Keratinocyte (primary cell): ENCODE data around the gene NSMCE1. TPM values are rescaled to one million over a fixed set of nuclear protein-coding genes. Genes with fewer than 3 reads are reported as not detected.

Experiments used
- DNase-seq: peaks from one replicate; pipeline ENCODE4 v3.0.0-alpha.2; 2011; ENCODE audit warnings: low read depth, missing footprints, low spot score
- FAIRE-seq: peaks from 2 replicates; lab custom pipeline; 2011; peaks lifted over from hg19 to GRCh38; lab: Jason Lieb, UNC
- H2AFZ ChIP-seq: 2 replicates; pipeline ENCODE4 v1.6.0; 2012; ENCODE audit warnings: low read length, control low read depth, inconsistent platforms; ENCODE audit not compliant: control insufficient read depth
- H3K27ac ChIP-seq: 2 replicates; pipeline ENCODE4 v1.5.1; 2011; ENCODE audit warnings: low read length; ENCODE audit not compliant: control insufficient read depth, insufficient read depth
- H3K27me3 ChIP-seq: 3 replicates; pipeline ENCODE4 v1.6.0; 2011; ENCODE audit warnings: low read length; ENCODE audit not compliant: control insufficient read depth, insufficient read depth; ENCODE audit errors: extremely low read depth
- H3K36me3 ChIP-seq, 2 experiments: 2 replicates in 1 of 2; 3 replicates in 1 of 2; pipeline ENCODE4 v1.5.1; 2011; ENCODE audit warnings: low read length in 2 of 2, mild to moderate bottlenecking in 1 of 2; ENCODE audit not compliant: control insufficient read depth in 2 of 2, insufficient read depth in 2 of 2; ENCODE audit errors: extremely low read depth in 1 of 2
- H3K4me1 ChIP-seq: 3 replicates; pipeline ENCODE4 v1.5.1; 2011; ENCODE audit warnings: low read length; ENCODE audit not compliant: control insufficient read depth, insufficient read depth; ENCODE audit errors: extremely low read depth
- H3K4me2 ChIP-seq: 3 replicates; pipeline ENCODE4 v1.6.0; 2011; ENCODE audit warnings: low read depth, low read length; ENCODE audit not compliant: control insufficient read depth, insufficient read depth; ENCODE audit errors: extremely low read depth
- H3K4me3 ChIP-seq, 3 experiments: fragments of 200-600 bp in 1 of 3; sonication (generic) in 1 of 3; 2 replicates in 2 of 3; 3 replicates in 1 of 3; pipeline ENCODE4 v1.5.1; 2011 to 2016; ENCODE audit warnings: low read length in 3 of 3, mild to moderate bottlenecking in 3 of 3, control low read depth in 2 of 3, inconsistent platforms in 1 of 3, low read depth in 1 of 3, mixed read lengths in 1 of 3, mixed run types in 1 of 3, moderate library complexity in 1 of 3; ENCODE audit not compliant: control insufficient read depth in 2 of 3, insufficient read depth in 2 of 3; ENCODE audit errors: extremely low read depth in 1 of 3
- H3K79me2 ChIP-seq: 2 replicates; pipeline ENCODE4 v1.6.0; 2012; ENCODE audit warnings: low read length; ENCODE audit not compliant: control insufficient read depth, insufficient read depth
- H3K9ac ChIP-seq: 3 replicates; pipeline ENCODE4 v1.6.0; 2011; ENCODE audit warnings: low read length; ENCODE audit not compliant: control insufficient read depth, insufficient read depth; ENCODE audit errors: extremely low read depth
- H3K9me1 ChIP-seq: 3 replicates; pipeline ENCODE4 v1.6.0; 2011; ENCODE audit warnings: low read length; ENCODE audit not compliant: control insufficient read depth, insufficient read depth; ENCODE audit errors: extremely low read depth
- H3K9me3 ChIP-seq: 2 replicates; pipeline ENCODE4 v1.5.1; 2012; ENCODE audit warnings: low read depth, low read length; ENCODE audit not compliant: control insufficient read depth
- H4K20me1 ChIP-seq: 3 replicates; pipeline ENCODE4 v1.6.0; 2011; ENCODE audit warnings: low read length; ENCODE audit not compliant: control insufficient read depth, insufficient read depth; ENCODE audit errors: extremely low read depth
- EZH2 ChIP-seq: IDR thresholded peaks from one replicate; pipeline ENCODE4 v1.6.1; 2012; ENCODE audit warnings: inconsistent platforms, mild to moderate bottlenecking, low read length, moderate library complexity
- dilution Hi-C: fragments of 300-500 bp; cut with MboI; formaldehyde crosslinking; loops from one replicate; pipeline ENCODE4 v1.7.0; 2020; ENCODE audit warnings: low sequenced_read_pairs; ENCODE audit not compliant: extremely low pct_ligation_motif_present
- polyA plus RNA-seq, 5 experiments: library from polyadenylated mRNA; depleted of rRNA in 3 of 5; stranded (reverse) in 3 of 5; stranded (forward) in 1 of 5; unstranded in 1 of 5; fragments of >200 nt; gene quantifications; 1 replicate in 1 of 5; 2 replicates in 3 of 5; 3 replicates in 1 of 5; pipeline versions ENCODE4 v1.2.1 to v1.2.3, GENCODE V29; 2011 to 2012; ENCODE audit warnings: missing spikeins in 2 of 5, low read depth in 1 of 5, low replicate concordance in 1 of 5
- TF ChIP-seq, protein P1 (sequence below), 3 experiments: IDR thresholded peaks in 1 of 3; conservative IDR thresholded peaks in 1 of 3; optimal IDR thresholded peaks in 1 of 3; 2 replicates in 2 of 3; 3 replicates in 1 of 3; pipeline versions ENCODE3 to v1.5.1; 2011; ENCODE audit warnings: low read length in 3 of 3, mild to moderate bottlenecking in 3 of 3, moderate library complexity in 2 of 3, control low read depth in 1 of 3, inconsistent platforms in 1 of 3; ENCODE audit not compliant: insufficient read depth in 2 of 3; ENCODE audit errors: extremely low read depth in 1 of 3

Gene NSMCE1
- polyA plus RNA-seq, 1 donor (not counting 4 experiments of a cell fraction or from before 2014, with no cell fraction given), result 55.9 TPM

DNA sequence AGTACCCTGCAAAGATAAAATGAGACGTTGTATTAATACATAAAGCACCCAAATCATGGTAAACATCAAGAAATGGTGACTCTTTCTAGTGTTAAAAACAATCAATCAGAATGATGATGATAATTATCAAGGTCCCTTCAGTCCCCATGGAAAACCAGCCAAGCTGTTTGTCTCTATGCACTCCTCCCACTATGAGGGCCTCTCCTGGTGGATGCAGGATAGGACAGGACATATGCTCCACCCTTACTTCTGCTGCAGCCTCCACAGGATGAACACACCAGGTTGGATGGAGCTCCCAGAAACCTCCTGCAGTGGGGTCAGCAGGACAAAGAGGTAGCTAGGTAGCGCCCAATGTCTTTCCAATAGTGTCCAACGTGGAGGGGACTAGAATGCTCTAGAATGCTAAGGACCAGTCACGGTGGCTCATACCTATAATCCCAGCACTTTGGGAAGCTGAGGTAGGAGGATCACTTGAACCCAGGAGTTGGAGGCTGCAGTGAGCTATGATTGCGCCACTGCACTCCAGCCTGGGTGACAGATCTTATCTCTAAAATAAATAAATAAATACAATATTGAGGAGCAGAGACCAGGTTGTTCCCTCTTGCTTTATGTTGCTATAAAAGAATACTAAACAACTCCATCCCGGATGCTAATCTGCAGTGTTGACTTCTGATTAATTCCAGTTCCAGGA lies 75.1 kb downstream of the NSMCE1 start:
- H3K4me1 ChIP-seq, result peaks cover 12% of the 10 kb centered on the region
- no peak overlapping the region for H3K4me2 ChIP-seq
- no peak overlapping the region for H3K4me3 ChIP-seq
- H3K79me2 ChIP-seq, result no peaks in the 10 kb centered on the region
- H3K27ac ChIP-seq, result no peak overlapping the region
- no peak for DNase-seq
- no peaks in the 10 kb centered on the region for H3K36me3 ChIP-seq
- no peaks in the 10 kb centered on the region for H3K27me3 ChIP-seq
- no peaks in the 10 kb centered on the region for H3K9me3 ChIP-seq
- no peak overlapping the region for H3K9ac ChIP-seq
- no peaks in the 10 kb centered on the region for H3K9me1 ChIP-seq
- dilution Hi-C loops, result no loop called here
- no peak for FAIRE-seq
- TF ChIP-seq EZH2, result no peak
- TF ChIP-seq, protein P1, sequence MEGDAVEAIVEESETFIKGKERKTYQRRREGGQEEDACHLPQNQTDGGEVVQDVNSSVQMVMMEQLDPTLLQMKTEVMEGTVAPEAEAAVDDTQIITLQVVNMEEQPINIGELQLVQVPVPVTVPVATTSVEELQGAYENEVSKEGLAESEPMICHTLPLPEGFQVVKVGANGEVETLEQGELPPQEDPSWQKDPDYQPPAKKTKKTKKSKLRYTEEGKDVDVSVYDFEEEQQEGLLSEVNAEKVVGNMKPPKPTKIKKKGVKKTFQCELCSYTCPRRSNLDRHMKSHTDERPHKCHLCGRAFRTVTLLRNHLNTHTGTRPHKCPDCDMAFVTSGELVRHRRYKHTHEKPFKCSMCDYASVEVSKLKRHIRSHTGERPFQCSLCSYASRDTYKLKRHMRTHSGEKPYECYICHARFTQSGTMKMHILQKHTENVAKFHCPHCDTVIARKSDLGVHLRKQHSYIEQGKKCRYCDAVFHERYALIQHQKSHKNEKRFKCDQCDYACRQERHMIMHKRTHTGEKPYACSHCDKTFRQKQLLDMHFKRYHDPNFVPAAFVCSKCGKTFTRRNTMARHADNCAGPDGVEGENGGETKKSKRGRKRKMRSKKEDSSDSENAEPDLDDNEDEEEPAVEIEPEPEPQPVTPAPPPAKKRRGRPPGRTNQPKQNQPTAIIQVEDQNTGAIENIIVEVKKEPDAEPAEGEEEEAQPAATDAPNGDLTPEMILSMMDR (optimal IDR thresholded peaks at IDR 0.05 in 1 of 3, IDR thresholded peaks at IDR 0.05 in 1 of 3, conservative IDR thresholded peaks at IDR 0.05 in 1 of 3; ENCODE audit: extremely low read depth in 1 of 3, insufficient read depth in 2 of 3, low read length in 3 of 3), result peak in 2 of 3 experiments; percentile 12 to 40
- H4K20me1 ChIP-seq, result no peaks in the 10 kb centered on the region
- H2AFZ ChIP-seq, result no peak overlapping the region

DNA sequence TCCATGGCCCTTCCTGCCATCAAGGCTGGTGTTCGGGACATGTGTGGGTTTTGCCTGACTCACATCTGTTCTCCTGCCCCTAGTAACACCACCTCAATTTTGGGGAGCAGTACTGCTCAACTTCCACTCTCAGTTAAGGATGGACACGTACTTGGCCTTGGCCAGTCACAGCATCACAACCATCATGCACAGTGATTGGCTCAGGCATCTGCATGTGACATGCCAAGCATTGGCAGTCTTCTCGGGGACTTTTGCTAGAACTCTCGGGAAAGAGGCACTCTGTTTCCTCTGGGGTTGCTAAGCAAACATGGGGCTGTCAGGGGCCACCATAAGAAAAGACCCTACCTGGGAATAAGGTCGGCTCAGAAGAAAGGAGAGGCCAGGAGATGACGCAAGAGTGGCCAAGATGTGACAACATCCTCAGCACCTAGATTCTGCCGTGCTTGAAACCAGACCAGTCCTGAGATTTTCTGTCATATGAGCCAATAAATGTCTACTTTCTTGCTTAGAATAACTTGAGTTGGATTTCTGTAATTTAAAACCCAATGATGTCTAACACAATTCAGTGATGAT lies 77.1 kb downstream of the NSMCE1 start:
- Histone ChIP-seq H3K9ac (no peak overlapping the region), H3K4me1 (peaks cover 12% of the 10 kb centered on the region), H3K27ac (no peak overlapping the region), H3K9me1 (no peaks in the 10 kb centered on the region), H3K27me3 (no peaks in the 10 kb centered on the region), H3K79me2 (no peaks in the 10 kb centered on the region), H4K20me1 (no peaks in the 10 kb centered on the region), H3K36me3 (no peaks in the 10 kb centered on the region), H3K4me2 (no peak overlapping the region), H3K4me3 (no peak overlapping the region), H3K9me3 (no peaks in the 10 kb centered on the region), H2AFZ (no peak overlapping the region)
- no peak for DNase-seq
- FAIRE-seq, result no peak
- TF ChIP-seq, protein P1 (optimal IDR thresholded peaks at IDR 0.05 in 1 of 3, IDR thresholded peaks at IDR 0.05 in 1 of 3, conservative IDR thresholded peaks at IDR 0.05 in 1 of 3; ENCODE audit: extremely low read depth in 1 of 3, insufficient read depth in 2 of 3, low read length in 3 of 3), result no peak
- dilution Hi-C loops, result no loop called here
